HepG2 (cell line): Measurements from ENCODE around the gene ADSS1. TPM values are rescaled to one million over a fixed set of nuclear protein-coding genes. Genes with fewer than 3 reads are reported as not detected.
A peak's percentile ranks its signal among the peaks of the same experiment; 100 is the strongest.

ENCODE experiments used
- ATAC-seq: fragments of 200-7000 bp; cut with Tn5 transposase; 3 replicates; pipeline ENCODE4 v1.9.1; 2020; ENCODE audit warnings: mild to moderate bottlenecking, moderate library complexity
- BruUV-seq: library from RNA; stranded (reverse); fragments of 400-500 nt; replicated peaks from 2 replicates; lab custom pipeline; 2021; lab: Mats Ljungman, UMichigan
- CTCF ChIA-PET: fragments of 300-600 bp; formaldehyde crosslinking; extraction: SDS; loops from one replicate; lab custom pipeline; 2021; ENCODE audit warnings: low total read pairs, inconsistent platforms, low intra/inter-chr PET ratio; lab: Yijun Ruan, JAX
- POLR2A ChIA-PET: fragments of 350-600 bp; sonication (Branson Sonifier 250); formaldehyde crosslinking; loops from one replicate; lab custom pipeline; 2020; ENCODE audit warnings: antibody characterized with exemption, inconsistent platforms; lab: Yijun Ruan, JAX
- DNase-seq: peaks from one replicate; pipeline ENCODE4 v3.0.0-alpha.2; 2015; ENCODE audit warnings: low spot score
- FAIRE-seq: peaks from 3 replicates; lab custom pipeline; 2011; peaks lifted over from hg19 to GRCh38; lab: Jason Lieb, UNC
- H2AFZ ChIP-seq: one replicate; pipeline ENCODE4 v1.6.1; 2011; ENCODE audit warnings: low read length, inconsistent platforms
- H3K27ac ChIP-seq: fragments of 300-600 bp; 3 replicates; pipeline ENCODE4 v1.8.0; 2011; ENCODE audit warnings: mixed run types, mild to moderate bottlenecking, mixed read lengths, low read length, inconsistent platforms; ENCODE audit not compliant: insufficient read depth; ENCODE audit errors: extremely low read length
- H3K27me3 ChIP-seq, 2 experiments: fragments of 200-600 bp in 1 of 2; 2 replicates in 1 of 2; 3 replicates in 1 of 2; pipeline versions ENCODE4 v1.6.0 to v1.8.0; 2011; ENCODE audit warnings: low read length in 2 of 2, mild to moderate bottlenecking in 2 of 2, moderate library complexity in 2 of 2, inconsistent platforms in 1 of 2; ENCODE audit not compliant: insufficient read depth in 2 of 2, control insufficient read depth in 1 of 2
- H3K36me3 ChIP-seq, 2 experiments: fragments of 200-600 bp in 1 of 2; replicated peaks in 1 of 2; 2 replicates in 1 of 2; 3 replicates in 1 of 2; pipeline versions ENCODE4 v1.5.1 to v1.8.0; 2011; ENCODE audit warnings: low read length in 2 of 2, inconsistent platforms in 1 of 2; ENCODE audit not compliant: insufficient read depth in 2 of 2, control insufficient read depth in 1 of 2
- H3K4me1 ChIP-seq: 2 replicates; pipeline ENCODE4 v1.5.1; 2012; ENCODE audit warnings: low read length, inconsistent platforms; ENCODE audit not compliant: insufficient read depth
- H3K4me2 ChIP-seq: 2 replicates; pipeline ENCODE4 v1.6.0; 2011; ENCODE audit warnings: low read depth, low read length, inconsistent platforms
- H3K4me3 ChIP-seq, 3 experiments: fragments of 200-600 bp in 1 of 3; sonication (generic), shearing (Covaris generic) in 1 of 3; replicated peaks in 1 of 3; 2 replicates each; pipeline ENCODE4 v1.5.1; 2011 to 2016; ENCODE audit warnings: low read length in 3 of 3, inconsistent platforms in 2 of 3, low read depth in 2 of 3, mild to moderate bottlenecking in 2 of 3, control low read depth in 1 of 3, mixed read lengths in 1 of 3; ENCODE audit not compliant: insufficient read depth in 1 of 3
- H3K79me2 ChIP-seq: one replicate; pipeline ENCODE4 v1.6.1; 2011; ENCODE audit warnings: low read length, inconsistent platforms; ENCODE audit not compliant: insufficient read depth
- H3K9ac ChIP-seq: 2 replicates; pipeline ENCODE4 v1.6.0; 2011; ENCODE audit warnings: mild to moderate bottlenecking, low read depth, low read length, inconsistent platforms; ENCODE audit not compliant: insufficient read depth
- H3K9me3 ChIP-seq: 2 replicates; pipeline ENCODE4 v1.5.1; 2012; ENCODE audit warnings: mild to moderate bottlenecking, low read length
- H4K20me1 ChIP-seq: 2 replicates; pipeline ENCODE4 v1.6.0; 2011; ENCODE audit warnings: inconsistent platforms, mild to moderate bottlenecking, low read length, moderate library complexity; ENCODE audit not compliant: insufficient read depth
- AGO2 ChIP-seq: fragments of 200-400 bp; formaldehyde crosslinking; optimal IDR thresholded peaks from 2 replicates; pipeline ENCODE3; 2017; ENCODE audit warnings: mild to moderate bottlenecking, low read depth, low read length, moderate library complexity
- CTCF ChIP-seq: sonication (generic); formaldehyde crosslinking; IDR thresholded peaks from 2 replicates; pipeline ENCODE4 v1.5.0; 2020; ENCODE audit warnings: mild to moderate bottlenecking, missing genetic modification reagents, moderate library complexity
- ELK4 ChIP-seq: sonication (generic); formaldehyde crosslinking; IDR thresholded peaks from 2 replicates; pipeline ENCODE4 v1.9.0; 2021; ENCODE audit warnings: missing genetic modification reagents, borderline replicate concordance
- WGBS: methylation state at CpG from one replicate; pipeline ENCODE4 v1.1.6; 2017; ENCODE audit warnings: low lambda C conversion rate; 5-methylcytosine and 5-hydroxymethylcytosine counted together
- in situ Hi-C: cut with HindIII; loops from 2 replicates; pipeline ENCODE4 v1.10.0; 2017; ENCODE audit warnings: low pct_unique_long_range_greater_than_20kb; ENCODE audit not compliant: extremely low pct_ligation_motif_present
- intact Hi-C: fragments of 100-400 bp; cut with micrococcal nuclease; formaldehyde crosslinking; loops from one replicate; pipeline ENCODE4 v1.10.0; 2022; ENCODE audit not compliant: unreplicated experiment
- polyA plus RNA-seq, 8 experiments: library from polyadenylated mRNA; depleted of rRNA in 3 of 8; stranded (reverse) in 7 of 8; unstranded in 1 of 8; fragments of >200 nt; fragmentation: Illumina TruSeq in 4 of 8; extraction: Trizol in 4 of 8; gene quantifications; 2 replicates each; pipeline versions ENCODE4 v1.2.1 to v1.2.3, GENCODE V29; 2011 to 2016; ENCODE audit warnings: low read depth in 4 of 8, missing spikeins in 1 of 8, mixed read lengths in 1 of 8; ENCODE audit not compliant: insufficient read depth in 1 of 8
- total RNA-seq, 5 experiments: library from RNA; depleted of rRNA; stranded (reverse); fragments of >200 nt; fragmentation: Illumina TruSeq; extraction: Trizol; gene quantifications; 2 replicates each; pipeline ENCODE4 v1.2.3, GENCODE V29; 2016; ENCODE audit warnings: low read depth in 1 of 5

The ADSS1 gene
- total and polyA plus RNA-seq, 2 of the 13 experiments (the other 11 are each of a cell fraction or from before 2014, with no cell fraction given): 1.0 to 36.7 TPM

GRCh38 chr14:104714681-104715080 is 9.3 kb upstream of the ADSS1 start (continued):
- TF ChIP-seq AGO2: peak; percentile 59

GRCh38 chr14:104715416-104715815 is 8.6 kb upstream of the ADSS1 start:
- H3K79me2 ChIP-seq: no peaks in the 10 kb centered on the region
- H3K36me3 ChIP-seq: peaks cover 15 to 22% of the 10 kb centered on the region in 2 experiments; a peak in 3 of 5 replicates
- in situ Hi-C loops: no loop called here
- no peaks in the 10 kb centered on the region for H3K9me3 ChIP-seq
- POLR2A ChIA-PET: no interaction called here
- intact Hi-C loops: no loop called here
- H3K9ac ChIP-seq: no peak overlapping the region
- 92% methylated on average over 10 of the region's 18 CpGs for WGBS
- no peak overlapping the region for H2AFZ ChIP-seq
- no peak overlapping the region for H3K27ac ChIP-seq
- no peak for DNase-seq
- TF ChIP-seq CTCF (CRISPR knock-in tag): 0 out of 2 replicates have a peak, but pooled peaks have one; percentile 11
- TF ChIP-seq ELK4 (CRISPR knock-in tag): no peak
- TF ChIP-seq, all 625 proteins: peak for 1
- Histone ChIP-seq H3K27me3 (no peaks in the 10 kb centered on the region), H4K20me1 (no peaks in the 10 kb centered on the region), H3K4me1 (no peaks in the 10 kb centered on the region), H3K4me2 (no peak overlapping the region), H3K4me3 (no peak overlapping the region)
- BruUV-seq: no TSS peak
- CTCF ChIA-PET: no interaction called here
- no peak for FAIRE-seq
- ATAC-seq: no peak
